Eye (tissue), 1 donor: Measurements from ENCODE around the gene RBP2.
"Not testable (repeated sequence)": the region's sequence is repeated elsewhere in the genome, so short reads cannot be mapped to it uniquely, and the experiment has no call there.

Experiments used
- DNase-seq: peaks from one replicate; pipeline ENCODE4 v3.0.0-alpha.2; 2015

Gene RBP2

GRCh38 chr3:139440639-139441556 is 35.4 kb downstream of the RBP2 start:
- DNase-seq: no peak

GRCh38 chr3:139439278-139439677 is 37.0 kb downstream of the RBP2 start:
- no peak for DNase-seq

GRCh38 chr3:139434764-139435307 is 41.5 kb downstream of the RBP2 start:
- DNase-seq: no peak

GRCh38 chr3:139434228-139434627 is 42.1 kb downstream of the RBP2 start:
- no peak for DNase-seq

- DNase-seq: no peak
Observed at GRCh38 chr3:139433089-139433488, 43.2 kb downstream of the RBP2 start.

DNA sequence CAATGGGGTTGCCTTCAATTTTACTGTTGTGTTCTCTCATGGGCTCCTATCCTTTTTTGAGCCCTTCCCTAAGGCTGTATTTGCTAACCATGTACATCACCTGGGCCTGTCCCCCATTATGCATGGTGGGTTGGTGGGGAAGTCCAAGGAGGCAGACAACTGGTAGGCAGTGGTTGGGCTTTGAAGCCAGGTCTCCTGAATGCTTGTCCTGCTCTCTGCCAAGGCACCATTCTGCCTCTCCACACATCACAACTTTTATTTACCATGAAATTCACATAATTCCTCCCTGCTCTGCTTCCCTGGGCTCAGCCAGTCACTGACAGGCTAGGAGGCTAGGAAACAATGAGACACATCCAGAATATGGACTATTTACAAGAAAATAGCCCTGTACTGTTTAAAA is 45.8 kb downstream of the RBP2 start:
- no peak for DNase-seq

GRCh38 chr3:139427283-139428060 is 48.8 kb downstream of the RBP2 start:
- DNase-seq: peak; percentile 94

DNA sequence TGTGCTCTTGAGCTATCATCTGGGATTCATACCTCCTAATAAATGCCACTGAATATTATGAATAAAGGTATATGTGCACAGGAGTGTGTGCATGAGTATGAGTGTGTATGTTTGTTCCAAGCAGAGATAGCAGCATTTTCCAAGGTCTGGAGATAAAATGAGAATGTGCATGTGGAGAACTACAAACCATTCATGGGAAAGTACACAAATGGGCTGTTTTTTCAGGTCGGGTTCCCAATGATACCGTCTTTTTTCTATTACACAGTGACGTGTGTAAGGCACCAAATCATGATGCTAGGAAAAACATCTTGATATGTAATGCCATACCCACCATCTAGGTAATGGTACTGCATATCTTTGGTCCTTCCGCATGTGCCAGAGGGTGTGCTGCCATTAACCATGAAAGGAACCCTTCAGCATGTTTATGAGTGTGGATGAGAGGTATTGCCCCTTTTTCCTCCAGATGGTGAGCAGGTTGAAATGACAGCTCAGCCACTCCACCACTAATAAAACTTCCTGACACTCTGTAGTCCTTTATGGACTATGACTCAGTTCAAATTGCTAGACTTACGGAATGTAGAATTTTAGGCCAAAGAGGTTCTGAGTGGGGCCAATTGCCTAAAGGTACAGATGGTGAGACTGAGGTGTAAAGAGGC is 50.4 kb downstream of the RBP2 start:
- DNase-seq: no peak

DNA sequence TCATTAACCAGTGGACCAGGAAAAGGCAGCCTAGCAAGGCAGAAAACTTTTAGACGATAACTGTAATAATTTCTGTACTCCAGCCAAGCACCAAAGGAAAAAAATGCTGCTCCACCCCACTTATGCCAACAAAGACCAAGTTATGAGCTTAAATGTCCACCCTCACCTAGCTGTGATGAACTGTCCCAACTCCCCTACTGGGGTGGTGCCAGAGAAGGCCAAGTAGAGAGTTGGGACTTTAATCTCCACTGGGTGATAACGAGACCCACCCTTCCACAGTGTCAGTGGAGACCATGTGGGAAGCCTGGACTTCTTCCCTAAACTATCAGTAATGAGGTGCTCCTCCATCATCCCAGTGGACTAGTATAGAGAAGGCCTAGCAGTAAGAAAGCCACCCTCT is 53.1 kb downstream of the RBP2 start:
- no peak for DNase-seq

DNA sequence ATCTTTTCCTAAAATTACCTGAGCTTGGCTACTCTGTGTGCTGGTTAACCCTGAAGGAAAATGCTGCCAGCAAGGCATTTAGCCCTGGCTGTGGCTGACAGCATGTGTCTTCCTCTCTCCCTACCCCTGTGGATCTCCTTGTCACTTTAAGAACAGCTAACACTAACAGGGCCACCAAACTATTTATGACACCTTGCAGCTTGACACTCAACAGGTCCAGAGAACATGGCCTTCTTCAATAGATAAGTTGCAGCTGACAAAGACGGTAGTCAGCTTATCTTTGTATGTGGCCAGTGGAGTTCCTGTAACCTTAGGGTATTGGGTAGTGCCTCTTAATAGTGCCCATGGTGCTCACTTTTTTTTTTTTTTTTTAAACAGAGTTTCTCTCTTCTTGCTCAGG is 54.9 kb downstream of the RBP2 start:
- no peak for DNase-seq

GRCh38 chr3:139421040-139421439 is 55.3 kb downstream of the RBP2 start:
- no peak for DNase-seq

- no peak for DNase-seq
Observed at GRCh38 chr3:139418144-139418543, 58.2 kb downstream of the RBP2 start.

- no peak for DNase-seq
Observed at GRCh38 chr3:139416275-139416674, 60.0 kb downstream of the RBP2 start.

GRCh38 chr3:139414608-139415224 is 61.6 kb downstream of the RBP2 start:
- no peak for DNase-seq

GRCh38 chr3:139412891-139413290 is 63.4 kb downstream of the RBP2 start:
- DNase-seq: not testable (repeated sequence)
